Measurements from ENCODE around the gene BAIAP2.

GRCh38 chr17:81114351-81115093, 79.6 kb downstream of the BAIAP2 start:
- no peak for TF ChIP-seq TAF1 (IDR thresholded peaks at IDR 0.05; ENCODE audit: borderline replicate concordance, insufficient read depth, low read length)
- peak; percentile 12; the same call in 1 of the 2 replicates for TF ChIP-seq POLR2AphosphoS5 (IDR thresholded peaks at IDR 0.05; ENCODE audit: low read depth, low read length)

Data from PFSK-1 (cell line).